T-helper 1 cell treated with Interleukin-12 subunit alpha and Interleukin-12 subunit beta and Interleukin-4 antibody, amounts not matched to agents 30 ng/mL and 1 ng/mL, for 36 hours (primary cell): ENCODE results near the gene CHCHD6. TPM values are rescaled to one million over a fixed set of nuclear protein-coding genes. Genes with fewer than 3 reads are reported as not detected.
"Not testable (repeated sequence)": the region's sequence is repeated elsewhere in the genome, so short reads cannot be mapped to it uniquely, and the experiment has no call there.

Experiments used
- intact Hi-C: fragments of 100-400 bp; cut with micrococcal nuclease; formaldehyde crosslinking; loops from one replicate; pipeline ENCODE4 v1.15.1; 2024
- total RNA-seq: library from RNA; stranded (reverse); gene quantifications from 2 replicates; pipeline ENCODE4 v1.2.3, GENCODE V29; 2022

Gene CHCHD6
- total RNA-seq, 1 donor from 2014 or later, result 5.2 TPM

- intact Hi-C loops, result no loop called here
These were observed 59.0 kb downstream of the CHCHD6 start for GRCh38 chr3:126763035-126763434.

- intact Hi-C loops, result no loop called here
These were observed 61.4 kb downstream of the CHCHD6 start for GRCh38 chr3:126765187-126766069.

GRCh38 chr3:126766653-126767052 is 62.6 kb downstream of the CHCHD6 start:
- intact Hi-C loops, result no loop called here

- intact Hi-C loops, result no loop called here
These were observed 64.9 kb downstream of the CHCHD6 start for GRCh38 chr3:126768903-126769302.

GRCh38 chr3:126770096-126770495 is 66.1 kb downstream of the CHCHD6 start:
- intact Hi-C loops, result no loop called here

GRCh38 chr3:126773167-126773566 is 69.1 kb downstream of the CHCHD6 start:
- intact Hi-C loops, result no loop called here

- intact Hi-C loops, result no loop called here
These were observed 69.7 kb downstream of the CHCHD6 start for GRCh38 chr3:126773783-126774182.

GRCh38 chr3:126777366-126777765 is 73.3 kb downstream of the CHCHD6 start:
- intact Hi-C loops, result no loop called here

GRCh38 chr3:126780666-126781065 is 76.6 kb downstream of the CHCHD6 start:
- intact Hi-C loops, result no loop called here

- intact Hi-C loops, result no loop called here
These were observed 77.4 kb downstream of the CHCHD6 start for GRCh38 chr3:126781406-126781805.

- intact Hi-C loops, result no loop called here
These were observed 78.0 kb downstream of the CHCHD6 start for GRCh38 chr3:126781889-126782491.

- intact Hi-C loops, result no loop called here
These were observed 78.5 kb downstream of the CHCHD6 start for GRCh38 chr3:126782536-126782935.

GRCh38 chr3:126784254-126784653 is 80.2 kb downstream of the CHCHD6 start:
- intact Hi-C loops, result no loop called here

- intact Hi-C loops, result not testable (repeated sequence)
These were observed 87.3 kb downstream of the CHCHD6 start for GRCh38 chr3:126791320-126791719.

GRCh38 chr3:126792998-126793397 is 89.0 kb downstream of the CHCHD6 start:
- intact Hi-C loops, result no loop called here

GRCh38 chr3:126797563-126797962 is 93.5 kb downstream of the CHCHD6 start:
- intact Hi-C loops, result no loop called here

- intact Hi-C loops, result no loop called here
These were observed 94.5 kb downstream of the CHCHD6 start for GRCh38 chr3:126798521-126798920.

GRCh38 chr3:126799099-126799498 is 95.1 kb downstream of the CHCHD6 start:
- intact Hi-C loops, result no loop called here

GRCh38 chr3:126801312-126801711 is 97.3 kb downstream of the CHCHD6 start:
- intact Hi-C loops, result not testable (repeated sequence)

- intact Hi-C loops, result no loop called here
These were observed 103.8 kb downstream of the CHCHD6 start for GRCh38 chr3:126807795-126808194.

- intact Hi-C loops, result no loop called here
These were observed 107.5 kb downstream of the CHCHD6 start for GRCh38 chr3:126811530-126811929.

GRCh38 chr3:126816298-126816697 is 112.3 kb downstream of the CHCHD6 start:
- intact Hi-C loops, result no loop called here
